Esophagus (tissue), 2 donors: Measurements from ENCODE around the gene AP4M1. TPM values are rescaled to one million over a fixed set of nuclear protein-coding genes. Genes with fewer than 3 reads are reported as not detected.
"Not testable (repeated sequence)": the region's sequence is repeated elsewhere in the genome, so short reads cannot be mapped to it uniquely, and the experiment has no call there.

Experiments
- H3K27ac ChIP-seq, 2 donors: one replicate each; pipeline ENCODE4 v1.5.1; 2013; ENCODE audit warnings: low read depth in 2 of 2, mild to moderate bottlenecking in 2 of 2, inconsistent platforms in 1 of 2, low read length in 1 of 2, moderate library complexity in 1 of 2
- H3K27me3 ChIP-seq, 2 donors: one replicate each; pipeline ENCODE4 v1.6.1; 2013; ENCODE audit warnings: low read length in 2 of 2, control low read depth in 1 of 2, mild to moderate bottlenecking in 1 of 2; ENCODE audit not compliant: insufficient read depth in 2 of 2, control insufficient read depth in 1 of 2
- H3K36me3 ChIP-seq, 2 donors: one replicate each; pipeline ENCODE4 v1.6.1; 2013; ENCODE audit warnings: low read length in 1 of 2; ENCODE audit not compliant: control insufficient read depth in 2 of 2, insufficient read depth in 2 of 2
- H3K4me1 ChIP-seq, 2 donors: one replicate each; pipeline ENCODE4 v1.6.1; 2013; ENCODE audit warnings: low read length in 1 of 2; ENCODE audit not compliant: control insufficient read depth in 2 of 2, insufficient read depth in 2 of 2
- H3K4me3 ChIP-seq, 2 donors: one replicate each; pipeline ENCODE4 v1.5.1; 2013; ENCODE audit warnings: low read length in 2 of 2, mild to moderate bottlenecking in 2 of 2, low read depth in 1 of 2, moderate library complexity in 1 of 2
- H3K9me3 ChIP-seq, 2 donors: one replicate each; pipeline ENCODE4 v1.6.1; 2013; ENCODE audit warnings: mild to moderate bottlenecking in 2 of 2, low read depth in 1 of 2, low read length in 1 of 2, moderate library complexity in 1 of 2; ENCODE audit not compliant: control insufficient read depth in 2 of 2, insufficient read depth in 1 of 2
- WGBS, 2 donors: extraction: QIAGEN DNeasy Blood & Tissue Kit; methylation state at CpG; one replicate each; pipeline ENCODE4 v1.1.7; 2013; 5-methylcytosine and 5-hydroxymethylcytosine counted together
- polyA plus RNA-seq, 2 donors: library from polyadenylated mRNA; stranded (reverse); fragments of 200-250 nt; gene quantifications; one replicate each; pipeline ENCODE4 v1.2.3, GENCODE V29; 2013
- donor health status: healthy with polysubstance abuse.
- donor health status: Bipolar disorder and iron deficiency.

Gene AP4M1
- polyA plus RNA-seq, 2 donors = 17.3 to 19.3 TPM

DNA sequence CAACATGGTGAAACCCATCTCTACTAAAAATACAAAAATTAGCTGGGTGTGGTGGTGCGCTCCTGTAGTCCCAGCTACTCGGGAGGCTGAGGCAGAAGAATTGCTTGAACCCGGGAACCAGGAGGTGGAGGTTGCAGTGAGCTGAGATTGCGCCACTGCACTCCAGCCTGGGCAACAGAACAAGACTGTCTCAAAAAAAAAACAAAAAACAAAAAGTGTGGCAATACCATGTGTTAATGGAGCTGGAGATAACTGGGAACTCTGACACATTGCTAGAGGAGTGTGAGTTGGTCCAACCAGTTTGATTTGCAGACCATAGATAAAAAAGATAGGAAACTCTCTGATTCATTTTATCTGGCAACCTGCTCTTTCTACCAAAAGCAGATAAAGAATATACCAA, 44.9 kb downstream of the AP4M1 start:
- H3K9me3 ChIP-seq, H3K36me3 ChIP-seq, H3K4me3 ChIP-seq, H3K27me3 ChIP-seq, H3K27ac ChIP-seq, H3K4me1 ChIP-seq: not testable (repeated sequence)
- WGBS, 2 donors = 88 to 90% methylated on average over 4 of the region's 4 CpGs

DNA sequence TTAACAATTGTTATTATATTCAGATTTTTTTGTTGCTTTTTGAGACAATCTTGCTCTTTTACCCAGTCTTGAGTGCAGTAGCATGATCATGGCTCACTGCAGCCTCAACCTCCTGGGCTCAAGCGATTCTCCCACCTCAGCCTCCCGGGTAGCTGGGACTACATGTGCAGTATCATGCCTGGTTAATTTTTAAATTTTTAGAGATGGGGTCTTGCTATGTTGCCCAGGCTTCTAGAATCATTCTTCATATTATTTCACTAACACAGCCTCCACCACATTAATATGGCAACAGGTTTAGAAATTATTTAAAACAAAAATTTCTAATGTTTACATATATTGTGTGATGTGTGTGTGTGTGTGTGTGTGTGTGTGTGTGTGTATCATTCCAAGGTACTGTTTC, 45.8 kb downstream of the AP4M1 start:
- Histone ChIP-seq H3K36me3 (no peaks in the 10 kb centered on the region), H3K4me3 (no peak overlapping the region), H3K27ac (no peak overlapping the region), H3K9me3 (no peaks in the 10 kb centered on the region), H3K27me3 (no peaks in the 10 kb centered on the region), H3K4me1 (peaks cover 0 to 2% of the 10 kb centered on the region in 2 donors)
- WGBS, 2 donors = 93 to 98% methylated on average over 2 of the region's 2 CpGs

DNA sequence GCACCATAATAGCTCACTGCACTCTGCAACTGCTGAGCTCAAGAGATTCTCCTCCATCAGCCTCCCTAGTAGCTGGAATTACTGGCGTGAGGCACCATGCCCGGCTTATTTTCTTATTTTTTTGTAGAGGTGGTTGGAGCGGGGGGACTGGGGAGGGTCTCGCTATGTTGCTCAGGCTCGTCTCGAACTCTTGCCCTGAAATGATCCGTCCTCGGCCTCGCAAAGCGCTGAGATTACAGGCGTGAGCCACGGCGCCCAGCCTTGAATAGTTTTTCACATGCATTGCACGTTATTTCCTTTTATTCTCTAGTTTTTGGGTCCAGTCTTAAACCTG, 46.7 kb downstream of the AP4M1 start:
- WGBS, 2 donors = 10 to 11% methylated on average over 14 of the region's 14 CpGs
- Histone ChIP-seq H3K4me1 (peaks cover 0 to 2% of the 10 kb centered on the region in 2 donors), H3K9me3 (no peaks in the 10 kb centered on the region), H3K27ac (peak overlapping the region; percentile 79 to 84), H3K36me3 (peaks cover 2% of the 10 kb centered on the region in 2 donors), H3K4me3 (peak overlapping the region; percentile 31 to 92), H3K27me3 (no peaks in the 10 kb centered on the region)

DNA sequence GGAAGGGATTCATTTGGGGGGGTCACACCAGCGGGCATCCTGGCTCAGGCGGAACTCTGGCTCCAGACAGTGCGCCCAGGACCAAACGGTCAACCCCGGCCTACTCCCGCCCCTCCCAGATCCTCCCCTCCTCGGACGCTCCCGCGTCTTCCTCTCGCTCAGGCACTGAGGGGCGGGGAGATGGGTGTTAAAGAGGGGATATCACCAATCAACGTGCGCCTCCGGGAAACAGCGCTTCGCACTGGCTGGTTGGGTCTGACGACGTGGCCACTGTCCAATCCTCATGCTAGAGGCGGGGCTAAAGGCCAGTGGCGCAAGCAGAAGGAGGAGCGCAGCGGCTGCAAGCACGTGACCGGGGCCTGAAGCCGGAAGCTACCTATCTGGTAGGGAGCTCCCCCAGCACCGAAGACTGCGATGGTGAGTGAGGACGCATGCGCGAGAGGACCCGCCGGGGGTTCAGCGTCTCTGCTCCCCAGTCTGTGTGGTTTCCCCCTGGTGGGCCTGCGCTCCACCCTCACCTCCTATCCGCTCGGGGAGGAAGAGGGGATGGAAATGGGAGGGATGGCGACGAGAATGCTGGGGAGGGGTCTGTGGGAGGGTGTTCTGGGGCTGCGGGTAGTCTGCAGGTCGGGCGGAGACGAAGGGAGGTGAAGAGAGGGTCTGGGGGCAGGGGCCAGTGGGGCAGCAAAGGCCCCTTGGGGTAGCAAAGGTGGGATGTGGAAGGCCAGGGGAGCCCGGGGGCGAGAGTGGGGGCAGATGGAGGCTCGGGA, 47.3 kb downstream of the AP4M1 start, which contains the start of gene LAMTOR4:
Gene LAMTOR4 (plus strand): TSS at position 360 of the 770 bp plus-strand sequence. CDS start 55 bp downstream, at position 415.
- Histone ChIP-seq H3K4me3 (peak within 1 kb of the TSS; percentile 92 to 97), H3K4me1 (peaks cover 0 to 2% of the 10 kb centered on the region in 2 donors), H3K27me3 (no peaks in the 10 kb centered on the region), H3K36me3 (peaks cover 4 to 7% of the 10 kb centered on the region in 2 donors), H3K9me3 (no peaks in the 10 kb centered on the region), H3K27ac (peak within 1 kb of the TSS; percentile 84 to 89)
- WGBS, 2 donors = 0 to 1% methylated on average over 46 of the region's 46 CpGs

DNA sequence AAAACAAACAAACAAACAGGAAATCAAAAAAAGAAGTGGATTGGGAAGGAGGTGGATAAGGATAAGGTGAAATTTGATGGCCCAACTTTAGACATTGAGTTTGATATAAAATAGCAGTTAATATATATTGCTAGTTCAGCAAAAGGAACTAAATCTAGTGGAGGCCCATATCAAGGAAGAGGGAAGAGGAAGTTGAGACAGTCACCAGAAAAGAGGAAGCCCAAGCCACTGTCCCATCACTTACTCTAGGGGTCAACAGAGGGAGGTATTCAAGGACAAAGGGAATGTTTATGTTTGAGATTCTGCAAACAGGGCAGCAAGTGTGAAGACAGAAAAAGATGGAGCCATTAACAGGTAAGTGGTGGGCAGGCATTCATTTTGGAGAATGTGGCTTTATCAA, 51.0 kb downstream of the AP4M1 start:
- peaks cover 4 to 6% of the 10 kb centered on the region in 2 donors for H3K4me1 ChIP-seq
- no peaks in the 10 kb centered on the region for H3K9me3 ChIP-seq
- H3K27ac ChIP-seq = no peak overlapping the region
- no peak overlapping the region for H3K4me3 ChIP-seq
- H3K27me3 ChIP-seq = no peaks in the 10 kb centered on the region
- peaks cover 17 to 30% of the 10 kb centered on the region in 2 donors for H3K36me3 ChIP-seq

DNA sequence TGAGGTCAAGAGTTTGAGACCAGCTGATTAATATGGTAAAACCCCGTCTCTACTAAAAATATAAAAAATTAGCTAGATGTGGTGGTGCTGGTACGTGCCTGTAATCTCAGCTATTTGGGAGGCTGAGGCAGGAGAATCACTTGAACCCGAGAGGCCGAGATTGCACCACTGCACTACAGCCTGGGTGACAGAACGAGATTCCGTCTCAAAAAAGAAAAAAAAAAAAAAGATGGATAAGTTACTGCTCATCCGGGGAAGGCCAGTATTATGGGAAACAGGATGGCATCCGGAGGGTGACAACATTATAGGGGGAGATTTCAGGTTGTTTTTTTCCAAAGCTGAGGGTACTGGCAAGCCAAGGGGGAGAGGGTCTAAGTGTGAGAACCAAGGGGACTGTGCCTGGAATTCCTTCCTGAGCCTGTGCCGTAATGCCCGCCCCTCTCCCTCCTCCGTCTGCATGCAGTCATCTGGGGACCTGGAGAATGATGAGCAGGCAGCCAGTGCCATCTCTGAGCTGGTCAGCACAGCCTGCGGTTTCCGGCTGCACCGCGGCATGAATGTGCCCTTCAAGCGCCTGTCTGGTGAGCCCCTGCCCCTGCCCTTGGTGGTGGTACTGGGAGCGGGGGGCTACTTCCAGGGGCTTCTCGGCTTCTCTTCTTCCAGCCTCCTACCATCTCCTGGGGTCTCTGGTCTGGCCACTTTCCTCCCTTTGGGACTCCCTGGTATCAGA, 51.7 kb downstream of the AP4M1 start:
- peaks cover 17 to 30% of the 10 kb centered on the region in 2 donors for H3K36me3 ChIP-seq
- no peak overlapping the region for H3K4me3 ChIP-seq
- peaks cover 6 to 10% of the 10 kb centered on the region in 2 donors for H3K4me1 ChIP-seq
- H3K27me3 ChIP-seq = no peaks in the 10 kb centered on the region
- peak overlapping the region in 1 of 2 donors; percentile 61 for H3K27ac ChIP-seq
- H3K9me3 ChIP-seq = no peaks in the 10 kb centered on the region
- WGBS, 2 donors = 88 to 90% methylated on average over 18 of the region's 18 CpGs

DNA sequence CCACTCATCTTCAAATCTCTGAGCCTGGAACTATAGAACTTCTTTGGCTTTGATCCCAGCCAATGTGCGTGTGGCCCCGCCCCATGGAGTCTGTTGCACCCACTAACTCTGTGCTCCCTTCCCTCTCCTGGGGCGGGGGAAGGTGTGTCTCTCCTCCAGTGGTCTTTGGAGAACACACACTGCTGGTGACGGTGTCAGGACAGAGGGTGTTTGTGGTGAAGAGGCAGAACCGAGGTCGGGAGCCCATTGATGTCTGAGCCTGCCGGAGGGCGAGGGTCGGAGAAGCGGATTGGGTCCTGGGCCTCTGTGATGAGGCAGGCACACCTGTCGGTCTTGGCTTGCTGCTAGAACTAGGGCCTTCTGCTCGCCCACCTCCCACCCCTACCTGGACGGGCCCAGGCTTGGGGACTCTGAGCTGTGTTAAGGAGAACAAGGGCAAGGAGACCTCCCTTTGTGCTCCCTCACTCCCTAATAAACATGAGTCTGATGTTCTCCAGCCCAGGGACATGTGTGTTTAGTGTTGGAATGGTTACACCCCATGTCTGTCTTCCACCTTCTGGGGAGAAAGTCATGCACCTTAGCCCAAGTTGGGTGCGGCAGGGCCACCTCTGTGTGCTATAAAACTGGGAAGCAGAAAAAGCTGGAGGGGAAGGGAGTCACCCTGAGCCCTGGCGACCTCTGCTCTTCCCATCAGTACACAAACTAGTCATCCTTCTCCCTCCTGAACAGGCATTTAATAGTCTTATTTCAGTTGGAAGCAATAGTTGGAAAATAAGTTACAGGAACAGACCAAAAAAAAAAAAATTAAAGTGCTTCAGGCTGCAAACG, 52.5 kb downstream of the AP4M1 start:
- H3K27ac ChIP-seq = peak overlapping the region in 1 of 2 donors; percentile 61

DNA sequence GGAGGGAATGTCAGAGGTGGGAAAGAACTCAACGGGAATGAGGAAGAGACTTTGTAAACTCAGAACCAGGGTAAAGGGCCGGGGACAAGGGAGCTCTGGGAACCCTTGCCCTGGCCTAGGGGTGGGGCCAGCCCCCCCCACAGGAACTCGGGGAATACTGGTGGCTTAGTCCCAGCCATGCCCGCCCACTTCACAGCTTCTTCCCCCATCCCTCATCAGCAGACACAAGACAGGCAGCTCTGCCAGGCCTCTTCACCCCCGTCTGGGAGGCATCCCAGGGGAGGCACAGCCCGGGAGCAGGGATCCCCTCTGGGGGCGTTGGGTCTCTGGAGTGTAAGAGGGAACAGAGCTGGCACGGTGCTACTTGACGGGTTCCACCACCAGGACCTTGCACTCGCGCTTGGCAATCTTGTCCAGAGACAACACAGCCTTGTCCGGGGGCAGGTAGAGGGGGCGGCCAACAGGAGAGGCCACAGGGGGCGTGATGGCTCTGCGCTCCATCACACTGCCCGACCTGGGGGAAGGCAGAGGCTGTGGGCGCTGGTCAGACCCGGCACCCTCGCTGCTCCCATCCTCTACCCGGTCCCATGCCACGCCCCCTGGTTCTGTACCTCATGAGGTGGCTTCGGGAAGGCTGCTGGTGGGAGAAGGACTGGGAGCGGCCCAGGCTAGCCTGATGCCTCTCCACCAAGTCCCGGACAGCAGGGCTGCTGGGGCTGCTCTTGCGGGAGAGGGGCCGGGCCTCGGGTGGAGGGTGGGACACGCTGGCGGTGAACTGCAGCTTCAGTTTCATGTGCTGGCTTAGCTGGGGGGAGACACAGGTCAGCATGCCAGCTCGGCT, 53.4 kb downstream of the AP4M1 start:
- Histone ChIP-seq H3K4me1 (peaks cover 4 to 12% of the 10 kb centered on the region in 2 donors), H3K27ac (peak overlapping the region in 1 of 2 donors; percentile 23), H3K4me3 (no peak overlapping the region), H3K27me3 (no peaks in the 10 kb centered on the region), H3K36me3 (peaks cover 17 to 30% of the 10 kb centered on the region in 2 donors), H3K9me3 (no peaks in the 10 kb centered on the region)
- WGBS, 2 donors = 68 to 71% methylated on average over 28 to 30 of the region's 30 CpGs

More for the DNA sequence above, 52.5 kb downstream of the AP4M1 start:
- H3K4me3 ChIP-seq = no peak overlapping the region
- no peaks in the 10 kb centered on the region for H3K9me3 ChIP-seq
- peaks cover 6 to 10% of the 10 kb centered on the region in 2 donors for H3K4me1 ChIP-seq
- peaks cover 17 to 30% of the 10 kb centered on the region in 2 donors for H3K36me3 ChIP-seq
- H3K27me3 ChIP-seq = no peaks in the 10 kb centered on the region
- 66 to 70% methylated on average over 16 of the region's 16 CpGs for WGBS, 2 donors
